Natural killer cell treated with Interleukin-12 subunit alpha and Interleukin-12 subunit beta and Interleukin-15 and Interleukin-18, amount 100 ng/mL, for 72 hours (primary cell): ENCODE measurements around the gene NDUFS6. TPM values are rescaled to one million over a fixed set of nuclear protein-coding genes. Genes with fewer than 3 reads are reported as not detected.

ENCODE experiments used
- ATAC-seq, 2 donors: fragments of 150-1000 bp; cut with Tn5 transposase in 1 of 2; sonication (Bioruptor Pico), chemical (Tn5 transposase) in 1 of 2; 2 replicates each; pipeline ENCODE4 v1.10.0; 2021
- DNase-seq: peaks from one replicate; pipeline ENCODE4 v3.0.0; 2022; ENCODE audit warnings: low spot score
- H3K27ac Mint-ChIP-seq, 2 donors: 1 replicate in 1 of 2; 2 replicates in 1 of 2; pipeline ENCODE4 v1.8.0; 2022; ENCODE audit warnings: mixed read lengths in 2 of 2, mild to moderate bottlenecking in 1 of 2, moderate library complexity in 1 of 2
- H3K27me3 Mint-ChIP-seq, 2 donors: 1 replicate in 1 of 2; 2 replicates in 1 of 2; pipeline ENCODE4 v1.8.0; 2022; ENCODE audit warnings: mixed read lengths in 2 of 2
- H3K36me3 Mint-ChIP-seq: one replicate; pipeline ENCODE4 v1.8.0; 2022; ENCODE audit warnings: mixed read lengths
- H3K4me1 Mint-ChIP-seq, 2 donors: 1 replicate in 1 of 2; 2 replicates in 1 of 2; pipeline ENCODE4 v1.8.0; 2022; ENCODE audit warnings: low read depth in 2 of 2, mixed read lengths in 2 of 2, mild to moderate bottlenecking in 1 of 2
- H3K4me3 Mint-ChIP-seq: one replicate; pipeline ENCODE4 v1.8.0; 2022; ENCODE audit warnings: mixed read lengths
- H3K9me3 Mint-ChIP-seq: 2 replicates; pipeline ENCODE4 v1.8.0; 2022; ENCODE audit warnings: mixed read lengths
- total RNA-seq, 2 donors: library from RNA; stranded (reverse); gene quantifications; one replicate each; pipeline ENCODE4 v1.2.3, GENCODE V29; 2022

Gene NDUFS6
- total RNA-seq, 2 donors from 2014 or later: 25.3 to 35.5 TPM

- ATAC-seq (no peak), DNase-seq (no peak)
- H3K27ac Mint-ChIP-seq: peak overlapping the region; percentile 83 to 95
- H3K9me3 Mint-ChIP-seq: no peaks in the 10 kb centered on the region
- peaks cover 50 to 62% of the 10 kb centered on the region in 2 donors for H3K4me1 Mint-ChIP-seq
- H3K36me3 Mint-ChIP-seq: peaks cover 33% of the 10 kb centered on the region
- H3K27me3 Mint-ChIP-seq: no peaks in the 10 kb centered on the region
- H3K4me3 Mint-ChIP-seq: peak overlapping the region; percentile 99
These were observed 2.0 kb downstream of the NDUFS6 start for GRCh38 chr5:1803192-1803591.

- H3K27me3 Mint-ChIP-seq: no peaks in the 10 kb centered on the region
- peaks cover 47 to 53% of the 10 kb centered on the region in 2 donors for H3K4me1 Mint-ChIP-seq
- H3K9me3 Mint-ChIP-seq: no peaks in the 10 kb centered on the region
- no peak overlapping the region for H3K4me3 Mint-ChIP-seq
- H3K27ac Mint-ChIP-seq: peak overlapping the region in 1 of 2 donors; percentile 35
- ATAC-seq (no peak), DNase-seq (peak; percentile 44)
- peaks cover 33% of the 10 kb centered on the region for H3K36me3 Mint-ChIP-seq
These were observed 2.9 kb downstream of the NDUFS6 start for GRCh38 chr5:1804001-1804690.

GRCh38 chr5:1805326-1805725 lies 4.1 kb downstream of the NDUFS6 start:
- peaks cover 42 to 46% of the 10 kb centered on the region in 2 donors for H3K4me1 Mint-ChIP-seq
- H3K36me3 Mint-ChIP-seq: peaks cover 33% of the 10 kb centered on the region
- ATAC-seq (no peak), DNase-seq (peak; percentile 37)
- no peak overlapping the region for H3K4me3 Mint-ChIP-seq
- no peaks in the 10 kb centered on the region for H3K27me3 Mint-ChIP-seq
- no peak overlapping the region for H3K27ac Mint-ChIP-seq
- H3K9me3 Mint-ChIP-seq: no peaks in the 10 kb centered on the region

GRCh38 chr5:1805736-1806135 lies 4.5 kb downstream of the NDUFS6 start:
- no peak for ATAC-seq
- Mint-ChIP-seq H3K4me1 (peaks cover 39 to 42% of the 10 kb centered on the region in 2 donors), H3K9me3 (no peaks in the 10 kb centered on the region), H3K27me3 (no peaks in the 10 kb centered on the region), H3K36me3 (peaks cover 33% of the 10 kb centered on the region), H3K4me3 (no peak overlapping the region), H3K27ac (no peak overlapping the region)
- DNase-seq: peak; percentile 37

GRCh38 chr5:1806199-1806598 lies 5.0 kb downstream of the NDUFS6 start:
- Mint-ChIP-seq H3K27me3 (no peaks in the 10 kb centered on the region), H3K9me3 (no peaks in the 10 kb centered on the region), H3K4me3 (no peak overlapping the region), H3K27ac (no peak overlapping the region), H3K4me1 (peaks cover 39 to 42% of the 10 kb centered on the region in 2 donors), H3K36me3 (peaks cover 33% of the 10 kb centered on the region)
- DNase-seq: no peak
- no peak for ATAC-seq

- DNase-seq (peak; percentile 57), ATAC-seq (no peak)
- peaks cover 36 to 41% of the 10 kb centered on the region in 2 donors for H3K4me1 Mint-ChIP-seq
- H3K4me3 Mint-ChIP-seq: no peak overlapping the region
- H3K36me3 Mint-ChIP-seq: peaks cover 38% of the 10 kb centered on the region
- H3K27ac Mint-ChIP-seq: no peak overlapping the region
- H3K9me3 Mint-ChIP-seq: no peaks in the 10 kb centered on the region
- no peaks in the 10 kb centered on the region for H3K27me3 Mint-ChIP-seq
These were observed 5.8 kb downstream of the NDUFS6 start for GRCh38 chr5:1806974-1807373.

GRCh38 chr5:1807451-1808185 lies 6.4 kb downstream of the NDUFS6 start:
- ATAC-seq (peak in 1 of 2 donors; percentile 11), DNase-seq (peak; percentile 56)
- Mint-ChIP-seq H3K27me3 (no peaks in the 10 kb centered on the region), H3K4me3 (no peak overlapping the region), H3K27ac (no peak overlapping the region), H3K4me1 (peaks cover 30 to 36% of the 10 kb centered on the region in 2 donors), H3K36me3 (peaks cover 38% of the 10 kb centered on the region), H3K9me3 (no peaks in the 10 kb centered on the region)

GRCh38 chr5:1808439-1808838 lies 7.2 kb downstream of the NDUFS6 start:
- Mint-ChIP-seq H3K27me3 (no peaks in the 10 kb centered on the region), H3K27ac (no peak overlapping the region), H3K36me3 (peaks cover 30% of the 10 kb centered on the region), H3K4me3 (no peak overlapping the region), H3K9me3 (no peaks in the 10 kb centered on the region), H3K4me1 (peaks cover 22 to 28% of the 10 kb centered on the region in 2 donors)
- no peak for ATAC-seq
- no peak for DNase-seq

- H3K36me3 Mint-ChIP-seq: peaks cover 29% of the 10 kb centered on the region
- no peak overlapping the region for H3K27ac Mint-ChIP-seq
These were observed 8.3 kb downstream of the NDUFS6 start for GRCh38 chr5:1809416-1810035.

GRCh38 chr5:1810581-1811101 lies 9.4 kb downstream of the NDUFS6 start:
- Mint-ChIP-seq H3K36me3 (peaks cover 31% of the 10 kb centered on the region), H3K9me3 (no peaks in the 10 kb centered on the region), H3K4me3 (no peak overlapping the region), H3K27ac (no peak overlapping the region), H3K4me1 (peaks cover 12 to 15% of the 10 kb centered on the region in 2 donors), H3K27me3 (no peaks in the 10 kb centered on the region)
- DNase-seq (peak; percentile 16), ATAC-seq (no peak)

More at GRCh38 chr5:1809416-1810035, 8.3 kb downstream of the NDUFS6 start:
- ATAC-seq (no peak), DNase-seq (peak; percentile 10)
- H3K9me3 Mint-ChIP-seq: no peaks in the 10 kb centered on the region
- H3K4me3 Mint-ChIP-seq: no peak overlapping the region
- peaks cover 12 to 18% of the 10 kb centered on the region in 2 donors for H3K4me1 Mint-ChIP-seq
- no peaks in the 10 kb centered on the region for H3K27me3 Mint-ChIP-seq

- ATAC-seq (no peak), DNase-seq (peak; percentile 41)
- Mint-ChIP-seq H3K27me3 (no peaks in the 10 kb centered on the region), H3K27ac (no peak overlapping the region), H3K4me1 (peaks cover 3 to 6% of the 10 kb centered on the region in 2 donors), H3K9me3 (no peaks in the 10 kb centered on the region), H3K4me3 (no peak overlapping the region), H3K36me3 (peaks cover 41% of the 10 kb centered on the region)
These were observed 13.2 kb downstream of the NDUFS6 start for GRCh38 chr5:1814183-1815020.

- no peak overlapping the region for H3K27ac Mint-ChIP-seq
- peaks cover 3 to 6% of the 10 kb centered on the region in 2 donors for H3K4me1 Mint-ChIP-seq
- H3K36me3 Mint-ChIP-seq: peaks cover 45% of the 10 kb centered on the region
- no peak overlapping the region for H3K4me3 Mint-ChIP-seq
- peak; percentile 20 for DNase-seq
- H3K27me3 Mint-ChIP-seq: no peaks in the 10 kb centered on the region
- no peaks in the 10 kb centered on the region for H3K9me3 Mint-ChIP-seq
- no peak for ATAC-seq
These were observed 14.0 kb downstream of the NDUFS6 start for GRCh38 chr5:1815071-1815786.
